Measurements from ENCODE around the gene ATRNL1.

- TF ChIP-seq CTCF (IDR thresholded peaks at IDR 0.05) (no peak), POLR2AphosphoS5 (IDR thresholded peaks at IDR 0.05) (no peak), EP300 (IDR thresholded peaks at IDR 0.05) (no peak)
Observed at GRCh38 chr10:115558252-115558651, 465.1 kb downstream of the ATRNL1 start.
